IPS-NIHi7 (cell line): Measurements from ENCODE around the gene RDX.

Experiments used
- DNase-seq: peaks from one replicate; pipeline ENCODE4 v3.0.0; 2012; ENCODE audit warnings: mixed read lengths; ENCODE audit errors: extremely low spot score

Gene RDX

DNA sequence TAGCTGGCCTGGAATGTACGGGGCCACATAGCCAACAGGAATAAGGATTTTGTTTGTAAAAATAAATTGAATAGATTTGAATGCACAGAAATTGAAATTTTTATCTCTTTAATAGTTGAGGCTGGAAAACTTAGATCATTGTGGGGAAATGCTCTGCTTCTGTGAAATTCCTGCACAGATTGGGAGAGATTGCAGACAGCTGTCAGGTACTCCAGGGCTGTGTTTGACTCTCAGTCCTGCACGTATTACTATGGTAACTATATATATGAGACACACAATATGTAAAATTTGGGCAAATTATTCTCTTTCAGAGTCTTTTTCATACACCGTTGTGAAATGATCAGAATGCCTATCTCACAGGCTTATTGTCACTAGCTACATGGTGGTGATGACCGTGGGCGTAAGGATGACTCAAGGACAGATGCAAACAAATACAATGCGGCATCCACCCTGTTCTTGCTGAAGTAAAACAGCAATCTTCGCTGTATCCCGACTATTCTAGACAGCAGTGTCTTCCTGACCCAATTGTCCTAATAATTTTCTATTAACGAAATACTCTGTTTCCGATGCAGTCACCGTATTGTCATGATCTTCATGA is 123.8 kb downstream of the RDX start:
- DNase-seq, result no peak

DNA sequence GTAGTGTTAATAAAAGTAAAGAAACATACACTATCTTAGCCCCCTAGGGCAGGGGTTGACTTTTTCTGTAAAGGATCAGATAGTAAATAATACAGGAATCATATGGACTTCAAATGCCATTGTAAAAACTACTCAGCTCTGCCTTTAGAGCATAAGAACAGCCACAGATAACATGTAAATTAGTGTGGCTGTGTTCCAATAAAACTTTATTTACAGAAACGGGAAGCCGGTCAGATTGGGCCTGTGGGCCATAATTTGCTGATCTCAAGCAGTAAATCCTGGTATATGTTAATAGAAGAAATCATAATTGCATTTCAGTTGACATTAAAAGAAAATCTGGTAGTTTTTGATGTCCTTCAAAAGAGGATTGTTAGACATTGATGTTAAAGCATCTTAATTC is 126.7 kb downstream of the RDX start:
- DNase-seq, result no peak

DNA sequence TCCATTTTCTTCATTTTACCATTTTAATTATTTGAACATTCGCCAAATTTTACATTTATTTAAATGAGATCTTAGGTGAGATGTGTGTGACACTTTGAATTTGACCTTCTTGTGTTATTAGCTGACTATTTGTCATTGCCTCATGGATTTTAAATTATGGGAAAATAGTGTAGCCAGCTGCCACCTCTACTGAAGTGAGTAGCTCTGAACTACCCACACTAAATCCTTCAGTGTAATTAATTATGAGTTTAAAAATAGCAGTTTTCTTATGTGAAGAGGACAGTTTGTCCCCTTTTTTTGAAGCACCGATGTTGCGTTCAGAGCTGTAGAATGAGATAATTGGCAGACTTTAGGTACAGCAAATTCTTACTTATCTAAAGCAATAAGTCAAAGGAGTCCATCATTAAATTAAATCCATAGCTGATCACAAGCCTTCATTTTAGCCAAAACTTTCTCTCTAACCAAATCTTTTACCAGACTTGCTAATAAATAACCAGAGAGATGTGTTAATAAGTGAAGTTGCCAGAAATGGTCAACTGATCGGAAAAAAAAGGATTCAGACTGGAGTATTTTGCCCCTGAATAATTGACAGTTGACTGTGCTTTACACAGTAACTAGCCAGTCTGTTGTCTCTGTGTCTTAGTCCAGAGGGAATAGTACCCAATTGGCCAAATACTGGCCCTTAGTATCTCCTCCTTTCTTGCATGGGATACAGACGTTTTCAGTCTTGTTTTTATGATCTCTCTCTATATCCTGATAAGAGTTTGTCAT is 128.2 kb downstream of the RDX start:
- no peak for DNase-seq

- DNase-seq, result no peak
Measured at GRCh38 chr11:110165039-110165925, 131.1 kb downstream of the RDX start.

DNA sequence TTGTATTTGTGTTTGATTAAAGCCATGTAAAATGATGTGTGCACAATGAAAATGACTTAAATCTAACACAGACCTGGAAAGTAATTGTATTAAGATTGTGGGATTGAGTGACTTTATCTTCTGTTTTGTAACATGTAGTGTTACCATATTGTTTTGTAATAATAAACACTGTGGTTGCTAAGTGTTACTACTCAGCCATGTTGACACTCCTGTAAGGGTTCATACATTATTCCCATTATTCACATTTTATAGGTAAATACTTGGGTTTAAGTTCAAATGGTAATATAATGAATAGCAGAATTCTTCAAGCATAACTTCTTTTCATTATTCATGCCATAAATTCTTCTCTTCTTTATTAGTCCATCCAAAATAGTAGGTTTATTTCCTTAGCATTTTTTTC is 134.2 kb downstream of the RDX start:
- no peak for DNase-seq

GRCh38 chr11:110161061-110161460 is 135.4 kb downstream of the RDX start:
- no peak for DNase-seq

GRCh38 chr11:110160437-110160836 is 136.0 kb downstream of the RDX start:
- DNase-seq, result no peak

- no peak for DNase-seq
Measured at GRCh38 chr11:110160016-110160415, 136.4 kb downstream of the RDX start.

DNA sequence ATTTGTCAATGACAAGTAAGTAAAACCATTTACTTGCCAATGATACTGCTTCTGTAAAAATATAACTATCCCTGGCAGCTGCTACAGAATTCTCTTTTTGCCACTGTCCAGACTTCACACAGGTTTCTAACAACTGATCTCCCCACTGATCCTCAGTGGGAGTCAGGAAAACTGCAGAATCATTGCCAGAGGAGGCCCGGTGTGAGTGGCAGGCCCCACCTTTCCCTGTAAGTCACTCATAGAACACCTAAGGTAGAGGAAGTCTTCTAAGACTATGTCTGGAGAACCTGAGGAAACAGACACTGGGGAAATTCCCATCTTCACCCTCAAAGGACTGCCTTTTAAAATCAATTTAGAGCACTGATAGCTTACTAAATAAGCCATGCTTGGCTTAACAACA is 136.9 kb downstream of the RDX start:
- no peak for DNase-seq

DNA sequence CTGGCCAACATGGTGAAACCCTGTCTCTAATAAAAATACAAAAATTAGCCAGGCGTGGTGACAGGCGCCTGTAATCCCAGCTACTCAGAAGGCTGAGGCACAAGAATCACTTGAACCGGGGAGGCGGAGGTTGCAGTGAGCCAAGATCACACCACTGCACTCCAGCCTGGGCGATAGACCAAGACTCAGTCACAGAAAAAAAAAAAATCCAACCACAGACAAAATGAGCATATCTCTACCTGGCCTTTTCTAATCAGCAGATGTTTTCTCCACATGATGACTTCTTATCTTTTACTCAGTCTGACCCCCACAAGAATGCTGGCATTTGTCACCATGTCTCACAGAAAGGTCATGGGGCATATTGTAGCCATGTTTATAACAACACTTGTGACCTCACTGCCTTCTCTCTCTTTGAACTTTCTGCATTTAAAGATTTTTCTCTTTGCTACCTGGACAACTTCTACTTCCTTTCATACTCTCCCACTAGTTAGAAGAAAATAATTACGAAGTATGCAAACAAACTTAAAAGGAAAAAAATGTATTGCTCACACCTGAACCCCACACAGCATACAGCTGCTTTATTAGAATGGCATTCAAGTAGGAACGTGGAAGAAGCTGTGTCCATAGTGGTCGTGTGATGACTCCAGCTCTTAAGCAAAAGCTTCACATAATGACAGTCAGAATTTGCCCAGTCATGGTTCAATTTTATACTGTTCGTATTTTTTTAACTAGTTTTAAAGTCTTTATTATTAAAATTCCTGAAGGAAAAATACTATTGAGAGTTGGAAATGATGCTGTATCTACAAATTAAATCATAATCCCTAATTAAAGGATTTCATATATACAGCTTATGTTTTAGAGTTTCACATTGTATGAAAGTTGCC is 137.9 kb downstream of the RDX start:
- no peak for DNase-seq

DNA sequence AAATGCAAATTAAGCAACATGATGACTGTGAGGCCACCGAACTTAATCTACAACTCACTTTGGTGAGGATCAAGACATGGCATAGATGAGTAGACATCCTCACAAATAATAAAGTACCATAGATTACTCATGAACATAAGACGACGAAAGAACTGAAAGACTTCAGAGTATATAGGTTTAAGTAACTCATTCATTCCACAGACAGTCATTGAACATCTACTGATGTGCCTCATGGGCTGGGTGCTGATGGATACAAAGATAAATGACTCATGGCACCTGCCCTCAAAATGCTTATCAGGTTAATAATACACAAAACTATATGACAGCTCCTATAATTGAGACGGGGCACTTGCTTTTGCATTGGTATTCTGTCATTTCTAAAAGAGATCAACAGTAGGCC is 139.9 kb downstream of the RDX start:
- no peak for DNase-seq

DNA sequence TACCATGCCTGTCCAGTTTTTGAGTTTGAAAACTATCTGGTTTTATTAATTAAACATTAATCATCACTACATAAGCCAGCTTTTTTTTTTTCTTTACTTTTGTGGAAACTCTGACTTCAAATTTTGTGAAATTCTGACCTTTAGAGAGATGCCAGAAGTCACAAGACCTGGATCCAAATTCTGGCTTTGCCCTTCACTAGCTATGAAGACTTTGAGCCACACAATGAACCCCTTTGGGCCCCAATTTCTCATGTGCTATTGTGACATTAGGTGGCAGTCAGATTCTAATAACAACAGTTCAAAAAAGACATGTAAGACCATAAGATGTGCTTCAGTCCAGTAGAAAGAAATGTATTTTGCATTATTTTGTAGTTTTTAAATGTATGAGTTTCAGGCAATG is 142.9 kb downstream of the RDX start:
- DNase-seq, result no peak

GRCh38 chr11:110152199-110152598 is 144.2 kb downstream of the RDX start:
- no peak for DNase-seq

GRCh38 chr11:110148775-110149744 is 147.4 kb downstream of the RDX start:
- no peak for DNase-seq

DNA sequence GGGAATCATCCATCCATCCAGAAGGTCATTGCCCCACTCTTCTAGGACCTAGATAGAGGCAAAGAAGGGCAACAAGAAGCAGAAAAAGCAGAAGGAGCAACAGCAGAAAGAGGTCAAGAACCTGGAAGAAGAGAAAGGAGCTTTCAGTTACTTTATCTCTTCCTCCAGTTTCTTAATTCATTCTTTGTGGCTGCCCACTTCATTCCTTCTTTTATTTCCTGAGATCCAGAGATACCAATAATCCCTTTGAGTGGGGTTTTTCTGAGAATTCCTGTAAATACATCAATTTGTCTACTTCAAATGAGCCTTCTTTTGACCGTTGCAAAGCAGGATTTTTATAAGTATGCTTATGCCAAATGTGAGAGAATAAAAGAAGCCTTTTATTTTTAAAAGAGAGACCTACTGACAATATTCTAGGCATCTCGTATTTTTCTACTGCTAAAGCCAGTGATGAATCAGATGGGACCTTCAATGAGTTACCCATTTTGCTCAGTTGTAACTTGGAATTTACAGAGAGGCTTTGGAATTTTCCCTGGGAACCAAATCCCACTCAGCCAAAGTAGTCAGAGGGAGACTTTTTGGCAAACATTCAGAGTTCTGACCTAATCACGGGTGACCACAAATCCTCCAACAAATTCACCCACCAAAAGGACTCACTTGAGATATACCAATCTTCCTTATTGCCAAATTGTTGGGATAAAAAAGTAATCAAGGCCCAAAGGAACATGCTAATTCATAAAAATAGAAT is 148.3 kb downstream of the RDX start:
- no peak for DNase-seq

- no peak for DNase-seq
Measured at GRCh38 chr11:110141812-110142211, 154.6 kb downstream of the RDX start.

- no peak for DNase-seq
Measured at GRCh38 chr11:110134110-110134509, 162.3 kb downstream of the RDX start.

GRCh38 chr11:110133160-110133559 is 163.3 kb downstream of the RDX start:
- DNase-seq, result no peak

GRCh38 chr11:110131386-110132123 is 164.9 kb downstream of the RDX start:
- DNase-seq, result no peak
